Psoas muscle (tissue), 8 donors: ENCODE measurements around the gene CPVL. TPM values are rescaled to one million over a fixed set of nuclear protein-coding genes. Genes with fewer than 3 reads are reported as not detected.

Experiments used
- ATAC-seq, 4 donors: fragments of 200-7000 bp; cut with Tn5 transposase; one replicate each; pipeline ENCODE4 v1.9.1; 2020; ENCODE audit warnings: moderate library complexity in 3 of 4, mild to moderate bottlenecking in 2 of 4
- DNase-seq, 2 donors: peaks; one replicate each; pipeline ENCODE4 v3.0.0-alpha.2; 2020
- H3K27ac ChIP-seq: fragments of 200-600 bp; one replicate; pipeline ENCODE4 v1.8.0; 2022
- H3K27me3 ChIP-seq, 3 donors: fragments of 200-600 bp in 1 of 3; one replicate each; pipeline versions ENCODE4 v1.6.1 to v1.8.0; 2013 to 2022; ENCODE audit warnings: low read length in 2 of 3, mild to moderate bottlenecking in 2 of 3, moderate library complexity in 1 of 3; ENCODE audit not compliant: insufficient read depth in 3 of 3
- H3K36me3 ChIP-seq, 2 donors: fragments of 200-600 bp in 1 of 2; one replicate each; pipeline versions ENCODE4 v1.6.1 to v1.8.0; 2013 to 2022; ENCODE audit warnings: low read depth in 1 of 2, mild to moderate bottlenecking in 1 of 2, moderate library complexity in 1 of 2; ENCODE audit not compliant: insufficient read depth in 1 of 2
- H3K4me1 ChIP-seq: fragments of 200-600 bp; one replicate; pipeline ENCODE4 v1.8.0; 2022
- H3K4me3 ChIP-seq: fragments of 200-600 bp; one replicate; pipeline ENCODE4 v1.8.0; 2022; ENCODE audit warnings: mild to moderate bottlenecking
- H3K9me3 ChIP-seq: fragments of 200-600 bp; one replicate; pipeline ENCODE4 v1.8.0; 2022
- WGBS, 3 donors: extraction: QIAGEN DNeasy Blood & Tissue Kit; methylation state at CpG; one replicate each; pipeline versions ENCODE4 v1.1.6 to v1.1.7; 2013; 5-methylcytosine and 5-hydroxymethylcytosine counted together
- intact Hi-C, 2 donors: fragments of 100-400 bp; cut with DNase I; formaldehyde crosslinking; loops; one replicate each; pipeline versions ENCODE4 v1.11.0 to v1.14.2; 2022
- polyA plus RNA-seq, 3 donors: library from polyadenylated mRNA; stranded (reverse); fragments of 200-250 nt; gene quantifications; one replicate each; pipeline ENCODE4 v1.2.3, GENCODE V29; 2013
- total RNA-seq, 4 donors: library from RNA; stranded (reverse); fragmentation: NEBNext Ultra II Directional in 2 of 4; extraction: Animal tissue kit (Norgen Biotek cat#: 25700) in 2 of 4; gene quantifications; one replicate each; pipeline versions ENCODE4 v1.2.1 to v1.2.4, GENCODE V29; 2021 to 2023
- TF ChIP-seq, protein P1 (sequence below): fragments of 200-600 bp; IDR thresholded peaks from one replicate; pipeline ENCODE4 v1.8.0; 2022; ENCODE audit warnings: antibody characterized with exemption
- donor health status: healthy with polysubstance abuse.
- donor health status: DM: no; HTN: no; CAD: no; lungs with moderate emphysema.
- donor health status: Bipolar disorder and iron deficiency.
- donor health status: healthy.
- donor health status: DM: yes; HTN: yes; CAD: no.
- donor health status: DM: no; HTN: no; CAD: no.
- donor health status: DM: no; HTN: no; CAD: no.
- donor health status: DM: yes; HTN: yes; CAD: no.

CPVL gene
- total and polyA plus RNA-seq, 7 donors, result 1.6 to 49.6 (median 6.1) TPM

DNA sequence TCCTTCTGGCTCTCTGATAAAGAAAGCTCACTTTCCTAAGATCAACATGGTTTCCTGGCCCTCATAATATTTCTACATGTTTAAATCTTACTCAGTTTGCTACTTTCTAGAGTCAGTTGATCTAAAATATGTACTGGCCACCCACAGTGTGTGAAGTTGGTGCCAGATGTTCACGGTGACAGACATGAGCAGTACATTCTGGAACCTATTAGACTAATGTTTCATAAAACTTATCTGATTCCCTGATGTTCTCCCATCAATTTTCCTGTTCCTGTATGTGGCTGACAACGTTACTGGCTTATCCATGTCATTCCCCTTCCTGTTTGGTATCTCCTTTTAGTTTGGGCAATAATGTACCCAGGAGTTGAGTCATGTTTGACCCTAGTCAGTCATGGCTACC lies 13.7 kb upstream of the CPVL start:
- H3K27me3 ChIP-seq, result no peaks in the 10 kb centered on the region
- no peak overlapping the region for H3K27ac ChIP-seq
- no peaks in the 10 kb centered on the region for H3K4me1 ChIP-seq
- H3K36me3 ChIP-seq, result no peaks in the 10 kb centered on the region
- H3K9me3 ChIP-seq, result no peaks in the 10 kb centered on the region
- H3K4me3 ChIP-seq, result no peak overlapping the region
- DNase-seq, result no peak
- TF ChIP-seq, protein P1, sequence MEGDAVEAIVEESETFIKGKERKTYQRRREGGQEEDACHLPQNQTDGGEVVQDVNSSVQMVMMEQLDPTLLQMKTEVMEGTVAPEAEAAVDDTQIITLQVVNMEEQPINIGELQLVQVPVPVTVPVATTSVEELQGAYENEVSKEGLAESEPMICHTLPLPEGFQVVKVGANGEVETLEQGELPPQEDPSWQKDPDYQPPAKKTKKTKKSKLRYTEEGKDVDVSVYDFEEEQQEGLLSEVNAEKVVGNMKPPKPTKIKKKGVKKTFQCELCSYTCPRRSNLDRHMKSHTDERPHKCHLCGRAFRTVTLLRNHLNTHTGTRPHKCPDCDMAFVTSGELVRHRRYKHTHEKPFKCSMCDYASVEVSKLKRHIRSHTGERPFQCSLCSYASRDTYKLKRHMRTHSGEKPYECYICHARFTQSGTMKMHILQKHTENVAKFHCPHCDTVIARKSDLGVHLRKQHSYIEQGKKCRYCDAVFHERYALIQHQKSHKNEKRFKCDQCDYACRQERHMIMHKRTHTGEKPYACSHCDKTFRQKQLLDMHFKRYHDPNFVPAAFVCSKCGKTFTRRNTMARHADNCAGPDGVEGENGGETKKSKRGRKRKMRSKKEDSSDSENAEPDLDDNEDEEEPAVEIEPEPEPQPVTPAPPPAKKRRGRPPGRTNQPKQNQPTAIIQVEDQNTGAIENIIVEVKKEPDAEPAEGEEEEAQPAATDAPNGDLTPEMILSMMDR, result no peak
- no peak for ATAC-seq
- intact Hi-C loops, result no loop called here
- WGBS, 3 donors, result 30 to 46% (median 34%) methylated on average over 2 of the region's 2 CpGs

DNA sequence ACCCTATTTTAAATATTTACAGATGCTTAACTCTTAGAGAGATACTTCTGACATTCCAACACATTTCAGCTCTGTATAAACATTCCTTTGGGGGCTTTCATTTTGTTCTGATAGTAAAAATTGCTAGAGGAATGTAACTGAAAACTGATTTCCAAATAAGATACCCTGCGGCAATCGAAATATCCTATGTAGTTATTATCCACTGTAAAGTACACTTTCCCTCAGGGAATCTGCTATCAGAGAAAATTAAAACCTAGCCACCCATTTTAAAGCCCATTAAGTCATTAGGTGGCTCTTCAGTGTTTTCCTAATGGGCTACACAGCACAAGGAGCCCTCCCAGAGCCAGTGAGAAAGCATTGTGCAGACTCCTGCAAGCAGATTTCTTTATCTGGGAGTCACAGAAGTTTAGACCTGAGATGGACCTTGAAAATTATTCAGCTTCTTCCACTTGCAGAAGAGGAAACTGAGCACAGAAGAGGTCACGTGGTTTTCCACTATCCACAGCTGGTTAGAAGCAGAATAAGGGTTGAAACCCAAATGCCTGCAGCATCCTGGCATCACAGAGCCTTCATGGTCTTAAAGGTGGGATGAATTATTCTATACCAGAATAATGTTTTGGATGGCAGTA lies 12.6 kb upstream of the CPVL start:
- ATAC-seq, result no peak
- 57 to 73% (median 58%) methylated on average over 3 of the region's 3 CpGs for WGBS, 3 donors
- Histone ChIP-seq H3K27me3 (no peaks in the 10 kb centered on the region), H3K4me3 (no peak overlapping the region), H3K9me3 (no peaks in the 10 kb centered on the region), H3K4me1 (no peaks in the 10 kb centered on the region), H3K27ac (no peak overlapping the region), H3K36me3 (no peaks in the 10 kb centered on the region)
- intact Hi-C loops, result no loop called here
- TF ChIP-seq, protein P1, result no peak
- no peak for DNase-seq

DNA sequence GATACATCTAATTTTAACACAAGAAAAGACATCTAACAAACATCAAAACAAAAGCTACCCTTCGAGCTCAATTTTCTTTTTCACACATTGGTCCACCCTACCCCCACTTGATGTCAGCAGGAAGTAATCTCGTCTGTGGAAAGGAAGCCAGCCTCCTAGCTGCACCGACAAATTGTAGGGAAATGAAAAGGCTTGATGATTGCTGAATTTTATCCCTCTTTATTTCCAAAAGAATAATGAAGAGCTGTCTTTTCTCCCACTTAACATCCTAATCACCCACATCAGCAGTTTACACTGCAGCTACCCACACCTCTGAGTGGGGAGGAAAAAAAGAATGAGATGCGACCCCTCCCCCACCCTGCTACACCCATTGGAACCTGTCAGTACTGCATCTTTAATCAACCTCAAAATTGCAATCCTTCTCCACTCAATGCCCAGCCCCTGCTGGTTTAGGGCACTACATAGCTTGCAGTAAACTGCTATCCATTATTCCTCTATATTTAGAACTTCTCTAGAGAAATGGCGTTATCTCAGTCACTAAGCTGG lies 10.6 kb upstream of the CPVL start:
- Histone ChIP-seq H3K4me1 (no peaks in the 10 kb centered on the region), H3K9me3 (no peaks in the 10 kb centered on the region), H3K4me3 (no peak overlapping the region), H3K27ac (no peak overlapping the region), H3K36me3 (peaks cover 0 to 4% of the 10 kb centered on the region in 2 donors), H3K27me3 (no peaks in the 10 kb centered on the region)
- TF ChIP-seq, protein P1, result no peak
- intact Hi-C loops, result no loop called here
- WGBS, 3 donors, result 35 to 50% (median 41%) methylated on average over 5 of the region's 5 CpGs
- DNase-seq (no peak), ATAC-seq (no peak)

DNA sequence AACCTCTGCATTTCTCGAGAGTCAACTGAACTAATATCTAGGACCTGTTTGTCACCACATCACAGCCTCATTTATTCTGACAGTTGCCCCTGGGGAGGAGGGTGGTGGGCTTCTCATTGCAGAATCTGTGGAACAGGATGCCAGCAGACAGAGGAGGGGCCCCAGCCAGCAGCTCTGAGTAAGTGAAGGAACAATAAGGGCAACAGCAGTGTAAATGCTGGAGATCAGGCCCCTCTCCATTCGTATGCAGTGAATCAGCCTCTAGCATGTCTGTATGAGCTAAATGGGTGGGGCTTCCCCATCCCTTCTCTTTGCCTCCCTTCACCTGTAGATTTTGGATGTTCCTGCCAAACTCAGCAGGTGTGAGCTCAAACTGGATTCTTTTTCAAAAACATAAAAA lies 7.7 kb upstream of the CPVL start:
- intact Hi-C loops, result no loop called here
- H3K27me3 ChIP-seq, result no peaks in the 10 kb centered on the region
- peaks cover 0 to 4% of the 10 kb centered on the region in 2 donors for H3K36me3 ChIP-seq
- DNase-seq (no peak), ATAC-seq (no peak)
- H3K4me1 ChIP-seq, result no peaks in the 10 kb centered on the region
- TF ChIP-seq, protein P1, result no peak
- no peak overlapping the region for H3K4me3 ChIP-seq
- WGBS, 3 donors, result 90 to 100% (median 95%) methylated on average over 2 of the region's 2 CpGs
- no peak overlapping the region for H3K27ac ChIP-seq
- no peaks in the 10 kb centered on the region for H3K9me3 ChIP-seq

DNA sequence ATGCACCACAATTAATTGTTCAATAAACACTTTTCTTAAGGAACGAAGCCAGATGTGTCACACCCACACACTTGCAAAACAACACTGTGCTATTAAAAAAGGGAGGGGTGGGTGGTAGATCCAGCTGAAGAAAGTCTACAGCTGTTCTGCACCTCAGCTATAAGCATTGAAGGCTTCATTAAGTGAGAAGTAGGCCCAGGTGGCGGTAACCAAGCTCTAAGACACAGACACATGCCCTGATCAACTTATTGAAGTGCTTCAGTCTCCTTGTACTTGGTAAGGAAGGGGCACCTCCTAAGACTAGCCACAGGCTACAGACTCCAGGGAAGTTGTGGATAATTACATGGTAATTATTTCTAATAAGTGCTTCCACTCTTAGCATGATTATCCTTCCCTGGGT lies 4.5 kb upstream of the CPVL start:
- Histone ChIP-seq H3K4me3 (no peak overlapping the region), H3K4me1 (peaks cover 9% of the 10 kb centered on the region), H3K36me3 (peaks cover 0 to 4% of the 10 kb centered on the region in 2 donors), H3K27me3 (no peaks in the 10 kb centered on the region), H3K27ac (no peak overlapping the region), H3K9me3 (no peaks in the 10 kb centered on the region)
- intact Hi-C loops, result no loop called here
- ATAC-seq (no peak), DNase-seq (no peak)
- TF ChIP-seq, protein P1, result no peak
- WGBS, 3 donors, result 80 to 83% (median 81%) methylated on average over 2 of the region's 2 CpGs
